NCI-H187 (cell line): ENCODE data around the gene PAPOLG.
"Not testable (repeated sequence)": the region's sequence is repeated elsewhere in the genome, so short reads cannot be mapped to it uniquely, and the experiment has no call there.

Experiments used
- DNase-seq, 2 experiments: peaks; one replicate each; lab custom pipeline; 2025; lab: John Stamatoyannopoulos, UW

Gene PAPOLG

GRCh38 chr2:60823694-60824305 lies 67.7 kb downstream of the PAPOLG start:
- no peak for DNase-seq

- no peak for DNase-seq
These were observed 69.6 kb downstream of the PAPOLG start for GRCh38 chr2:60825666-60826065.

- DNase-seq, result no peak
These were observed 70.0 kb downstream of the PAPOLG start for GRCh38 chr2:60826111-60826510.

- not testable (repeated sequence) for DNase-seq
These were observed 70.8 kb downstream of the PAPOLG start for GRCh38 chr2:60826860-60827259.

GRCh38 chr2:60827369-60827768 lies 71.3 kb downstream of the PAPOLG start:
- no peak for DNase-seq

- DNase-seq, result no peak
These were observed 74.9 kb downstream of the PAPOLG start for GRCh38 chr2:60830991-60831390.

- no peak for DNase-seq
These were observed 75.9 kb downstream of the PAPOLG start for GRCh38 chr2:60831921-60832320.

GRCh38 chr2:60832621-60833020 lies 76.6 kb downstream of the PAPOLG start:
- no peak for DNase-seq

- DNase-seq, result no peak
These were observed 78.2 kb downstream of the PAPOLG start for GRCh38 chr2:60834270-60834717.

GRCh38 chr2:60836491-60836890 lies 80.4 kb downstream of the PAPOLG start:
- DNase-seq, result no peak

GRCh38 chr2:60837123-60837522 lies 81.1 kb downstream of the PAPOLG start:
- no peak for DNase-seq

- DNase-seq, result no peak
These were observed 82.4 kb downstream of the PAPOLG start for GRCh38 chr2:60838481-60838880.

- no peak for DNase-seq
These were observed 83.2 kb downstream of the PAPOLG start for GRCh38 chr2:60839126-60839813.

GRCh38 chr2:60840880-60841279 lies 84.8 kb downstream of the PAPOLG start:
- DNase-seq, result peak in 1 of 2 experiments; percentile 25

- no peak for DNase-seq
These were observed 86.9 kb downstream of the PAPOLG start for GRCh38 chr2:60843006-60843405.

- DNase-seq, result no peak
These were observed 88.0 kb downstream of the PAPOLG start for GRCh38 chr2:60844105-60844504.

GRCh38 chr2:60847854-60848253 lies 91.8 kb downstream of the PAPOLG start:
- DNase-seq, result no peak
